ENCODE results near the gene NRBP1. TPM values are rescaled to one million over a fixed set of nuclear protein-coding genes. Genes with fewer than 3 reads are reported as not detected.
A peak's percentile ranks its signal among the peaks of the same experiment; 100 is the strongest.

Gene NRBP1
- total RNA-seq, 4 donors from 2014 or later: 38.4 to 74.8 (median 66.8) TPM

GRCh38 chr2:27428978-27429541 lies 629 bp downstream of the NRBP1 start:
- DNase-seq: peak; percentile 89
- peak in 1 of 3 donors; percentile 7 for TF ChIP-seq POLR2AphosphoS5 (IDR thresholded peaks at IDR 0.05)
- TF ChIP-seq, protein P1, sequence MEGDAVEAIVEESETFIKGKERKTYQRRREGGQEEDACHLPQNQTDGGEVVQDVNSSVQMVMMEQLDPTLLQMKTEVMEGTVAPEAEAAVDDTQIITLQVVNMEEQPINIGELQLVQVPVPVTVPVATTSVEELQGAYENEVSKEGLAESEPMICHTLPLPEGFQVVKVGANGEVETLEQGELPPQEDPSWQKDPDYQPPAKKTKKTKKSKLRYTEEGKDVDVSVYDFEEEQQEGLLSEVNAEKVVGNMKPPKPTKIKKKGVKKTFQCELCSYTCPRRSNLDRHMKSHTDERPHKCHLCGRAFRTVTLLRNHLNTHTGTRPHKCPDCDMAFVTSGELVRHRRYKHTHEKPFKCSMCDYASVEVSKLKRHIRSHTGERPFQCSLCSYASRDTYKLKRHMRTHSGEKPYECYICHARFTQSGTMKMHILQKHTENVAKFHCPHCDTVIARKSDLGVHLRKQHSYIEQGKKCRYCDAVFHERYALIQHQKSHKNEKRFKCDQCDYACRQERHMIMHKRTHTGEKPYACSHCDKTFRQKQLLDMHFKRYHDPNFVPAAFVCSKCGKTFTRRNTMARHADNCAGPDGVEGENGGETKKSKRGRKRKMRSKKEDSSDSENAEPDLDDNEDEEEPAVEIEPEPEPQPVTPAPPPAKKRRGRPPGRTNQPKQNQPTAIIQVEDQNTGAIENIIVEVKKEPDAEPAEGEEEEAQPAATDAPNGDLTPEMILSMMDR (IDR thresholded peaks at IDR 0.05): no peak
- in situ Hi-C loops (cut with MboI; ENCODE audit: low pct_ligation_motif_present in 1 of 4, low pct_unique_long_range_greater_than_20kb in 1 of 4, low sequenced_read_pairs in 3 of 4): no loop called here
- peaks cover 0 to 9% (median 4%) of the 10 kb centered on the region in 4 donors for H3K36me3 ChIP-seq
- peak overlapping the region; percentile 79 to 100 (median 97) for H3K4me3 ChIP-seq
- peaks cover 19 to 39% (median 26%) of the 10 kb centered on the region in 4 donors for H3K4me1 ChIP-seq
- intact Hi-C loops (cut with DNase I; ENCODE audit: low total_unique reads): loop anchor here (5.0 kb wide), 1 partner anchor 47 kb away; the partner anchor contains the start of gene ZNF513
- 1% methylated on average over 25 of the region's 51 CpGs; no CpG with 5 or more reads in 1 of the 2 donors for WGBS, 2 donors (ENCODE audit: low coverage in 1 of 2)
- H3K27ac ChIP-seq: peak overlapping the region; percentile 96 to 100 (median 100)
- H3K9me3 ChIP-seq: no peaks in the 10 kb centered on the region
- H3K27me3 ChIP-seq: no peaks in the 10 kb centered on the region

DNA sequence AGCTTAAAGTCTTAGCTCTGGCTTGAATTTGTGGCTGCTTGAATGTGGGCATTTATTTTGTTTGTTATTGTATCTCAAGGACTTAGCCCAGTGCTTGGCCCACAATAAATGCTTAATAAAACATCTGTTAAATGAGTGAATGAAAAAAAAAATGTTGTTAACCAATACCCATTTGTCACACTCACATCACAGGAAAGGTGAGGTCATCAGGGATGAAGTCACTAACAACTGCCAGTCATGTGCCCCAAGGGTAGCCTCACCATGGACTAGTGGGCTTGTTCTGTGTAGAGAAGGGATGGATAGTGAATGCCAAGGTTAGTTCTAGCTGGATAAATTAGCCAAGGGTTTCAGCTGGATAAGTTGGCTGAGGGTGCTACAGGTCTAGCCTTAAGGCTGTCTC lies 3.0 kb downstream of the NRBP1 start:
- in situ Hi-C loops (cut with MboI; ENCODE audit: low pct_ligation_motif_present in 1 of 4, low pct_unique_long_range_greater_than_20kb in 1 of 4, low sequenced_read_pairs in 3 of 4) (no loop called here), intact Hi-C loops (cut with DNase I; ENCODE audit: low total_unique reads) (no loop called here)
- TF ChIP-seq EP300 (IDR thresholded peaks at IDR 0.05; ENCODE audit: low read depth) (no peak), POLR2AphosphoS5 (IDR thresholded peaks at IDR 0.05) (no peak), POLR2A (IDR thresholded peaks at IDR 0.05) (no peak)
- TF ChIP-seq, protein P1 (IDR thresholded peaks at IDR 0.05): no peak
- H3K27ac ChIP-seq: no peak overlapping the region
- DNase-seq: no peak
- H3K4me1 ChIP-seq: peaks cover 19 to 39% (median 26%) of the 10 kb centered on the region in 4 donors
- no peak overlapping the region for H3K4me3 ChIP-seq
- H3K36me3 ChIP-seq: peaks cover 0 to 32% (median 18%) of the 10 kb centered on the region in 4 donors
- no peaks in the 10 kb centered on the region for H3K27me3 ChIP-seq
- H3K9me3 ChIP-seq: no peaks in the 10 kb centered on the region

DNA sequence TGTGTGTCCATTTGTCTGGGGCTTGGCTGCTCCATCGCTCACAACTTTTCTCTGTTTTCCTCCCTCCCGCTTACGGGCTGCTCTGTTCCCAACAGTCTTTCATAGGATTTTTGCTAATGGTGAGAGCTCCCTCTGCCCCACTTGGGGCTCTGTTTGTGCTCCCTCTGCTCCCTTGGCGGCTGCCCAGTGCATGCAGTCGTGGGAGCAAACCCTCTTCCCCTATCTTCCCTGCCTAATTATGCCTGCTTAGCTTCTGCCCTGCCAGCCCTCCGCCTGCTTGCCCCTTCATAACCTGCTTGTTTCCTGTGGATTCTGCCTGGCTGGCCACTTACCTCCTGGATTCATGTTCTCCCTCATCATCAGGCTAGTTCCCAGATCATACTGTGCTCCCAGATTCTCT lies 7.2 kb downstream of the NRBP1 start:
- H3K27me3 ChIP-seq: no peaks in the 10 kb centered on the region
- no peaks in the 10 kb centered on the region for H3K9me3 ChIP-seq
- DNase-seq: no peak
- 91 to 95% methylated on average over 4 to 6 of the region's 6 CpGs for whole genome bisulfite sequencing, 2 donors (ENCODE audit: low coverage in 1 of 2)
- H3K36me3 ChIP-seq: peaks cover 0 to 70% (median 37%) of the 10 kb centered on the region in 4 donors
- in situ Hi-C loops (cut with MboI; ENCODE audit: low pct_ligation_motif_present in 1 of 4, low pct_unique_long_range_greater_than_20kb in 1 of 4, low sequenced_read_pairs in 3 of 4) (no loop called here), intact Hi-C loops (cut with DNase I; ENCODE audit: low total_unique reads) (no loop called here)
- TF ChIP-seq, protein P1 (IDR thresholded peaks at IDR 0.05): no peak
- no peak for TF ChIP-seq POLR2A (IDR thresholded peaks at IDR 0.05)
- TF ChIP-seq POLR2AphosphoS5 (IDR thresholded peaks at IDR 0.05): no peak
- no peak for TF ChIP-seq EP300 (IDR thresholded peaks at IDR 0.05; ENCODE audit: low read depth)
- no peak overlapping the region for H3K4me3 ChIP-seq
- no peak overlapping the region for H3K27ac ChIP-seq
- H3K4me1 ChIP-seq: peaks cover 6 to 21% (median 9%) of the 10 kb centered on the region in 4 donors

GRCh38 chr2:27441226-27441926 lies 12.9 kb downstream of the NRBP1 start:
- in situ Hi-C loops (cut with MboI; ENCODE audit: low pct_ligation_motif_present in 1 of 4, low pct_unique_long_range_greater_than_20kb in 1 of 4, low sequenced_read_pairs in 3 of 4): no loop called here
- no peak for DNase-seq
- TF ChIP-seq POLR2A (IDR thresholded peaks at IDR 0.05) (no peak), EP300 (IDR thresholded peaks at IDR 0.05; ENCODE audit: low read depth) (no peak), POLR2AphosphoS5 (IDR thresholded peaks at IDR 0.05) (no peak)
- TF ChIP-seq, protein P1 (IDR thresholded peaks at IDR 0.05): no peak
- no peak overlapping the region for H3K27ac ChIP-seq
- H3K4me1 ChIP-seq: peaks cover 3 to 27% (median 14%) of the 10 kb centered on the region in 4 donors
- H3K27me3 ChIP-seq: no peaks in the 10 kb centered on the region
- no peak overlapping the region for H3K4me3 ChIP-seq
- H3K9me3 ChIP-seq: no peaks in the 10 kb centered on the region
- peaks cover 0 to 50% (median 25%) of the 10 kb centered on the region in 4 donors for H3K36me3 ChIP-seq
- 85 to 100% methylated on average over 6 to 10 of the region's 10 CpGs for WGBS, 2 donors (ENCODE audit: low coverage in 1 of 2)
- intact Hi-C loops (cut with DNase I; ENCODE audit: low total_unique reads): no loop called here
